ENCODE data around the gene CABLES2.
A peak's percentile ranks its signal among the peaks of the same experiment; 100 is the strongest.

The CABLES2 gene

DNA sequence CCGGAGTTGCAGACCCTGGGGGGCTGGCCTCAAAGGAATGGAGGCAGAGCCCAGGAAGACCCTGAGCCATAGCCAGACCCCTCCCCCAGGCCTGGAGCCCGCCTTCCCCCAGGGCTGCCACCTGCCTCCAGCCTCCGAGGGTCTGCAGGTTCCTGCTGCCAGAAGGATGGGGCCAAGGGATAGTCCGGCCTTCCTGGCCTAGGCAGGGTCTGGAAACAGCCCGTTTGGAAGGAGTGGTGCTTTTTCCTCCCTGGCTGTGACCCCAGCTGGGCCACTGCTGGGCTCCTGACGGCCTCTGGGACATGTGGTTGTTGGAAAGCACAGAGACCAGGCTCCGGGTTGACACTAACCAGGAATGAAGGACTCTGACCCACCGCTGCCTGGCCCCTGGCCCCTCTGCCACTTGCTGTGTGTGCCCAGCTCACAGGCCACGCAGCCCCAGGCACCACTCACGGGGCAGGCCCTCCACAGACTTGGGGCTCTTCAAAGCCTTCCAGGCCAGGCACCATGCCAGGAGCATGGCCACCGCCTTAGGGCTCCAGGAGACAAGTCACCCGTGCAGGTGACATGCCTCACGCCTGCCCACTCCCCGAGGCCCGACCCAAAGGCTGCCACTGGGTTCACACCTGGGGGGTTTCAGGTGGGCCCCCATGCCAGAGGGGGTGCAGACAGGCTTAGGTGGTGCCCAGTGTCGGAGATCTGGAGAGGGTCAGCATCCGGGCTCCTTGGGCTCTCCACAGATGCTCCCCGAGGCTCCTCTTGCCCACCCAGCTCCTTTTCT, 36.1 kb downstream of the CABLES2 start:
- no peak overlapping the region for H3K27ac ChIP-seq (ENCODE audit: low read depth, low read length)
- H2BK12ac ChIP-seq (ENCODE audit: low read length) = peak overlapping the region; percentile 32
- peak overlapping the region; percentile 79 for H2AK5ac ChIP-seq (ENCODE audit: low read length)
- no peak for DNase-seq
- H3K79me1 ChIP-seq (ENCODE audit: low read length) = peaks cover 40% of the 10 kb centered on the region
- H3K4me3 ChIP-seq (ENCODE audit: low read depth, low read length) = no peak overlapping the region
- no peaks in the 10 kb centered on the region for H3K27me3 ChIP-seq (ENCODE audit: insufficient read depth, low read length)
- peaks cover 11% of the 10 kb centered on the region for H3K79me2 ChIP-seq (ENCODE audit: control insufficient read depth, insufficient read depth, low read length, poor library complexity)
- H2AFZ ChIP-seq (ENCODE audit: insufficient read depth, low read length, poor library complexity) = no peak overlapping the region
- no peak overlapping the region for H2BK120ac ChIP-seq (ENCODE audit: insufficient read depth, low read length, poor library complexity)
- no peaks in the 10 kb centered on the region for H3K36me3 ChIP-seq (ENCODE audit: control insufficient read depth in 1 of 2, insufficient read depth in 2 of 2, low read length in 2 of 2)
- H3K23ac ChIP-seq (ENCODE audit: low read length) = no peak overlapping the region
- peak overlapping the region; percentile 45 for H4K91ac ChIP-seq (ENCODE audit: low read depth, low read length)
- no peak overlapping the region for H3K9ac ChIP-seq (ENCODE audit: low read length)
- H4K8ac ChIP-seq (ENCODE audit: low read depth, low read length) = no peak overlapping the region
- no peak overlapping the region for H3K4ac ChIP-seq (ENCODE audit: low read depth, low read length)
- WGBS (ENCODE audit: extremely low coverage, insufficient coverage, insufficient read length) = no CpG with 5 or more reads among the region's 18 CpGs
- no peak overlapping the region for H3K4me2 ChIP-seq (ENCODE audit: low read length)
- peaks cover 32 to 33% of the 10 kb centered on the region in 2 experiments for H3K4me1 ChIP-seq (ENCODE audit: control insufficient read depth in 1 of 2, insufficient read depth in 2 of 2, low read length in 2 of 2)
- no peak overlapping the region for H4K12ac ChIP-seq (ENCODE audit: low read depth, low read length)
- H3K9me3 ChIP-seq (ENCODE audit: insufficient read depth, low read depth, low read length) = no peaks in the 10 kb centered on the region
- H3K14ac ChIP-seq (ENCODE audit: low read length) = no peak overlapping the region
- peak overlapping the region; percentile 21 for H3K18ac ChIP-seq (ENCODE audit: low read length)
- H2BK5ac ChIP-seq (ENCODE audit: low read depth, low read length, poor library complexity) = no peak overlapping the region

- no peaks in the 10 kb centered on the region for H3K9me3 ChIP-seq (ENCODE audit: insufficient read depth, low read depth, low read length)
- H3K23ac ChIP-seq (ENCODE audit: low read length) = no peak overlapping the region
- H2AK5ac ChIP-seq (ENCODE audit: low read length) = peak overlapping the region; percentile 8
- no peak overlapping the region for H2BK5ac ChIP-seq (ENCODE audit: low read depth, low read length, poor library complexity)
- no peak overlapping the region for H4K12ac ChIP-seq (ENCODE audit: low read depth, low read length)
- H3K27me3 ChIP-seq (ENCODE audit: insufficient read depth, low read length) = no peaks in the 10 kb centered on the region
- H3K4me3 ChIP-seq (ENCODE audit: low read depth, low read length) = no peak overlapping the region
- no peak overlapping the region for H3K27ac ChIP-seq (ENCODE audit: low read depth, low read length)
- no peak overlapping the region for H3K4me2 ChIP-seq (ENCODE audit: low read length)
- peaks cover 15% of the 10 kb centered on the region for H3K79me2 ChIP-seq (ENCODE audit: control insufficient read depth, insufficient read depth, low read length, poor library complexity)
- peak overlapping the region; percentile 71 for H4K91ac ChIP-seq (ENCODE audit: low read depth, low read length)
- H3K14ac ChIP-seq (ENCODE audit: low read length) = peak overlapping the region; percentile 19
- no peak overlapping the region for H3K9ac ChIP-seq (ENCODE audit: low read length)
- H2AFZ ChIP-seq (ENCODE audit: insufficient read depth, low read length, poor library complexity) = no peak overlapping the region
- no peaks in the 10 kb centered on the region for H3K36me3 ChIP-seq (ENCODE audit: control insufficient read depth in 1 of 2, insufficient read depth in 2 of 2, low read length in 2 of 2)
- H3K18ac ChIP-seq (ENCODE audit: low read length) = peak overlapping the region; percentile 9
- no peak overlapping the region for H2BK120ac ChIP-seq (ENCODE audit: insufficient read depth, low read length, poor library complexity)
- H2BK12ac ChIP-seq (ENCODE audit: low read length) = peak overlapping the region; percentile 74
- peaks cover 35% of the 10 kb centered on the region for H3K79me1 ChIP-seq (ENCODE audit: low read length)
- no peak overlapping the region for H4K8ac ChIP-seq (ENCODE audit: low read depth, low read length)
- peak; percentile 16 to 28 for DNase-seq
- no peak overlapping the region for H3K4ac ChIP-seq (ENCODE audit: low read depth, low read length)
- H3K4me1 ChIP-seq (ENCODE audit: control insufficient read depth in 1 of 2, insufficient read depth in 2 of 2, low read length in 2 of 2) = peaks cover 36 to 38% of the 10 kb centered on the region in 2 experiments
- no CpG with 5 or more reads among the region's 19 CpGs for WGBS (ENCODE audit: extremely low coverage, insufficient coverage, insufficient read length)
These were observed 36.8 kb downstream of the CABLES2 start for GRCh38 chr20:62370115-62370806.

- no peak overlapping the region for H3K27ac ChIP-seq (ENCODE audit: low read depth, low read length)
- H3K23ac ChIP-seq (ENCODE audit: low read length) = no peak overlapping the region
- H2BK120ac ChIP-seq (ENCODE audit: insufficient read depth, low read length, poor library complexity) = peak overlapping the region; percentile 55
- no peak overlapping the region for H4K12ac ChIP-seq (ENCODE audit: low read depth, low read length)
- H3K79me1 ChIP-seq (ENCODE audit: low read length) = peaks cover 35% of the 10 kb centered on the region
- peaks cover 16% of the 10 kb centered on the region for H3K79me2 ChIP-seq (ENCODE audit: control insufficient read depth, insufficient read depth, low read length, poor library complexity)
- H3K4me1 ChIP-seq (ENCODE audit: control insufficient read depth in 1 of 2, insufficient read depth in 2 of 2, low read length in 2 of 2) = peaks cover 40 to 43% of the 10 kb centered on the region in 2 experiments
- WGBS (ENCODE audit: extremely low coverage, insufficient coverage, insufficient read length) = no CpG with 5 or more reads among the region's 4 CpGs
- peaks cover 1 to 4% of the 10 kb centered on the region in 2 experiments for H3K36me3 ChIP-seq (ENCODE audit: control insufficient read depth in 1 of 2, insufficient read depth in 2 of 2, low read length in 2 of 2)
- no peak overlapping the region for H2AFZ ChIP-seq (ENCODE audit: insufficient read depth, low read length, poor library complexity)
- peak overlapping the region; percentile 40 for H4K8ac ChIP-seq (ENCODE audit: low read depth, low read length)
- H2AK5ac ChIP-seq (ENCODE audit: low read length) = peak overlapping the region; percentile 75
- peak overlapping the region; percentile 14 for H2BK5ac ChIP-seq (ENCODE audit: low read depth, low read length, poor library complexity)
- peak overlapping the region; percentile 21 for H3K4ac ChIP-seq (ENCODE audit: low read depth, low read length)
- no peak for DNase-seq
- H3K4me3 ChIP-seq (ENCODE audit: low read depth, low read length) = no peak overlapping the region
- peak overlapping the region; percentile 30 for H3K18ac ChIP-seq (ENCODE audit: low read length)
- no peak overlapping the region for H3K9ac ChIP-seq (ENCODE audit: low read length)
- no peaks in the 10 kb centered on the region for H3K9me3 ChIP-seq (ENCODE audit: insufficient read depth, low read depth, low read length)
- peak overlapping the region; percentile 26 for H3K14ac ChIP-seq (ENCODE audit: low read length)
- peak overlapping the region; percentile 74 for H2BK12ac ChIP-seq (ENCODE audit: low read length)
- no peak overlapping the region for H3K4me2 ChIP-seq (ENCODE audit: low read length)
- peak overlapping the region; percentile 71 for H4K91ac ChIP-seq (ENCODE audit: low read depth, low read length)
- H3K27me3 ChIP-seq (ENCODE audit: insufficient read depth, low read length) = no peaks in the 10 kb centered on the region
These were observed 37.3 kb downstream of the CABLES2 start for GRCh38 chr20:62369815-62370114.

DNA sequence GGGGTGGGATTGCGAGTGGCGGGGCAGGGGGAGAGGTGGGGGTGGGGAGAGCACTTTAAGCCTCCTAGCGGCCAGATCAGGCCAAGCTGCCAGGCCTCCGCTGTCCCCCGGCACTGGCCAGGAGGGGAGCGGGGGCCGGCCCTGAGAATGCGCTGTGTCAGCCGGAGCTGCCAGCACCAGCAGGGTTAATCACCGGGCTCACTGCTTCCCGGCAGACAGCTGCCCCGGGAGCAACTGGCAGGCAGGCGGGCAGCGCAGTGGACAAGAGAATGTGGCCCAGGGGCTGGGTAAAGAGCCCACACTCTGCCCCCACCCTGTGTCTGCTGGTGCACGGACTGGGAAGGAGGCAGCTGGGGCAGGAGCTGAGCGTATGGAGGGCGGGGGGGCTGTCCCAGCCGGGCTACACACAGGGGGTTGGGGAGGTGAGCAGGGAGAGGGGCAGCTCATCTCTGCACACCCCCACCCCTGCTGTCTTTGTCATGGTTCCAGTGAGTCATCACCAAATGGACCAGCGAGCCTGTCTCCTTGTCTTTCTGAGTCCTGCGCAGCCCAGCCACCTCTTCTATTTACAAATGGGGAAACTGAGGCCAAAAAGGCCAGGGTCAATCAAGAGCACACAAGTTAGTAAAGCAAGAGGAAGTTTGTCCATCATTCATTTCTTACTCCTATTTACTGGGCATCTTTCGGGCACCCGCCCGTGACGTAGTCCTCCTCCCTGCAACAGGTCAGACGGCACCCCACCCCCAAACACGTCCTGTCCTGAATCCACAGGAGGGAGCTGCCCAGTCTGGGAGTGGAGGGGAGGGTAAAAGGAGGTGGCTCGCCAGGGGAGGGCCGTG, 37.9 kb downstream of the CABLES2 start:
- no peaks in the 10 kb centered on the region for H3K27me3 ChIP-seq (ENCODE audit: insufficient read depth, low read length)
- peaks cover 35% of the 10 kb centered on the region for H3K79me1 ChIP-seq (ENCODE audit: low read length)
- H3K4me3 ChIP-seq (ENCODE audit: low read depth, low read length) = no peak overlapping the region
- no CpG with 5 or more reads among the region's 28 CpGs for WGBS (ENCODE audit: extremely low coverage, insufficient coverage, insufficient read length)
- H2AK5ac ChIP-seq (ENCODE audit: low read length) = peak overlapping the region; percentile 75
- peak overlapping the region; percentile 28 for H3K14ac ChIP-seq (ENCODE audit: low read length)
- peak overlapping the region; percentile 75 for H2BK120ac ChIP-seq (ENCODE audit: insufficient read depth, low read length, poor library complexity)
- H3K79me2 ChIP-seq (ENCODE audit: control insufficient read depth, insufficient read depth, low read length, poor library complexity) = peaks cover 21% of the 10 kb centered on the region
- H4K91ac ChIP-seq (ENCODE audit: low read depth, low read length) = peak overlapping the region; percentile 92
- H3K4me2 ChIP-seq (ENCODE audit: low read length) = peak overlapping the region; percentile 73
- H4K12ac ChIP-seq (ENCODE audit: low read depth, low read length) = no peak overlapping the region
- H3K9me3 ChIP-seq (ENCODE audit: insufficient read depth, low read depth, low read length) = no peaks in the 10 kb centered on the region
- H3K27ac ChIP-seq (ENCODE audit: low read depth, low read length) = no peak overlapping the region
- H3K36me3 ChIP-seq (ENCODE audit: control insufficient read depth in 1 of 2, insufficient read depth in 2 of 2, low read length in 2 of 2) = peaks cover 2 to 6% of the 10 kb centered on the region in 2 experiments
- peak overlapping the region; percentile 21 for H3K4ac ChIP-seq (ENCODE audit: low read depth, low read length)
- H2BK12ac ChIP-seq (ENCODE audit: low read length) = peak overlapping the region; percentile 75
- H3K9ac ChIP-seq (ENCODE audit: low read length) = no peak overlapping the region
- peak overlapping the region; percentile 30 for H3K18ac ChIP-seq (ENCODE audit: low read length)
- H3K4me1 ChIP-seq (ENCODE audit: control insufficient read depth in 1 of 2, insufficient read depth in 2 of 2, low read length in 2 of 2) = peaks cover 46 to 48% of the 10 kb centered on the region in 2 experiments
- peak overlapping the region; percentile 14 for H2BK5ac ChIP-seq (ENCODE audit: low read depth, low read length, poor library complexity)
- H4K8ac ChIP-seq (ENCODE audit: low read depth, low read length) = peak overlapping the region; percentile 40
- peak; percentile 42 to 54 for DNase-seq
- H2AFZ ChIP-seq (ENCODE audit: insufficient read depth, low read length, poor library complexity) = peak overlapping the region; percentile 58
- no peak overlapping the region for H3K23ac ChIP-seq (ENCODE audit: low read length)
